ENCODE results near the gene AFP. TPM values are rescaled to one million over a fixed set of nuclear protein-coding genes. Genes with fewer than 3 reads are reported as not detected.
A peak's percentile ranks its signal among the peaks of the same experiment; 100 is the strongest.

The AFP gene
- total and polyA plus RNA-seq, 2 of the 13 experiments (the other 11 are each of a cell fraction or from before 2014, with no cell fraction given), result 9,434 to 13,105 TPM

DNA sequence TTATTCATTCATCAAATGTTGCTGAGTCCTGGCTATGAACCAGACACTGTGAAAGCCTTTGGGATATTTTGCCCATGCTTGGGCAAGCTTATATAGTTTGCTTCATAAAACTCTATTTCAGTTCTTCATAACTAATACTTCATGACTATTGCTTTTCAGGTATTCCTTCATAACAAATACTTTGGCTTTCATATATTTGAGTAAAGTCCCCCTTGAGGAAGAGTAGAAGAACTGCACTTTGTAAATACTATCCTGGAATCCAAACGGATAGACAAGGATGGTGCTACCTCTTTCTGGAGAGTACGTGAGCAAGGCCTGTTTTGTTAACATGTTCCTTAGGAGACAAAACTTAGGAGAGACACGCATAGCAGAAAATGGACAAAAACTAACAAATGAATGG, 1.7 kb upstream of the AFP start (continued):
- TF ChIP-seq SOX6 (IDR thresholded peaks at IDR 0.05) (no peak), SOX6 (CRISPR knock-in tag; IDR thresholded peaks at IDR 0.05) (peak; percentile 26; the same call in 1 of the 2 replicates), TBP (CRISPR knock-in tag; IDR thresholded peaks at IDR 0.05) (no peak), ZNF20 (CRISPR knock-in tag; IDR thresholded peaks at IDR 0.05) (0 out of 2 replicates have a peak, but pooled peaks have one; percentile 84), RCOR2 (CRISPR knock-in tag; IDR thresholded peaks at IDR 0.05) (peak; percentile 47; the same call in 1 of the 2 replicates), MED1 (CRISPR knock-in tag; IDR thresholded peaks at IDR 0.05) (peak; percentile 82), FOXP1 (IDR thresholded peaks at IDR 0.05) (no peak), FOXP1 (CRISPR knock-in tag; IDR thresholded peaks at IDR 0.05) (0 out of 2 replicates have a peak, but pooled peaks have one; percentile 16), ZFYVE20 (CRISPR knock-in tag; IDR thresholded peaks at IDR 0.05; ENCODE audit: borderline replicate concordance, low read depth) (no peak), FOXA1 (IDR thresholded peaks at IDR 0.05) (no peak), FOXA1 (CRISPR knock-in tag; IDR thresholded peaks at IDR 0.05) (peak; percentile 93), HOXA5 (CRISPR knock-in tag; IDR thresholded peaks at IDR 0.05) (peak; percentile 36; the same call in 1 of the 2 replicates), KMT2A (CRISPR knock-in tag; IDR thresholded peaks at IDR 0.05) (no peak), SMC3 (IDR thresholded peaks at IDR 0.05; ENCODE audit: low read length) (peak; percentile 61; the same call in 1 of the 2 replicates), ZNF484 (CRISPR knock-in tag; IDR thresholded peaks at IDR 0.05; ENCODE audit: borderline replicate concordance, low read depth) (no peak), ZNF274 (CRISPR knock-in tag; IDR thresholded peaks at IDR 0.05) (no peak), RXRB (CRISPR knock-in tag; IDR thresholded peaks at IDR 0.05; ENCODE audit: borderline replicate concordance) (peak; percentile 49), ZBTB1 (CRISPR knock-in tag; IDR thresholded peaks at IDR 0.05; ENCODE audit: borderline replicate concordance) (no peak), FOXK1 (CRISPR knock-in tag; IDR thresholded peaks at IDR 0.05; ENCODE audit: borderline replicate concordance, low read depth) (peak; percentile 39; the same call in 1 of the 2 replicates), KDM1A (CRISPR knock-in tag; IDR thresholded peaks at IDR 0.05) (0 out of 2 replicates have a peak, but pooled peaks have one; percentile 49), STAG1 (CRISPR knock-in tag; IDR thresholded peaks at IDR 0.05) (peak; percentile 64), RFX1 (IDR thresholded peaks at IDR 0.05) (no peak), NCOA5 (CRISPR knock-in tag; IDR thresholded peaks at IDR 0.05) (no peak), TEAD3 (CRISPR knock-in tag; optimal IDR thresholded peaks at IDR 0.05; ENCODE audit: borderline replicate concordance) (peak; percentile 73), ZMYM4 (CRISPR knock-in tag; IDR thresholded peaks at IDR 0.05) (peak; percentile 49; the same call in 1 of the 2 replicates), ZNF747 (CRISPR knock-in tag; IDR thresholded peaks at IDR 0.05; ENCODE audit: borderline replicate concordance) (no peak), SIX1 (CRISPR knock-in tag; IDR thresholded peaks at IDR 0.05; ENCODE audit: borderline replicate concordance) (0 out of 2 replicates have a peak, but pooled peaks have one; percentile 28)
- TF ChIP-seq, protein P1, sequence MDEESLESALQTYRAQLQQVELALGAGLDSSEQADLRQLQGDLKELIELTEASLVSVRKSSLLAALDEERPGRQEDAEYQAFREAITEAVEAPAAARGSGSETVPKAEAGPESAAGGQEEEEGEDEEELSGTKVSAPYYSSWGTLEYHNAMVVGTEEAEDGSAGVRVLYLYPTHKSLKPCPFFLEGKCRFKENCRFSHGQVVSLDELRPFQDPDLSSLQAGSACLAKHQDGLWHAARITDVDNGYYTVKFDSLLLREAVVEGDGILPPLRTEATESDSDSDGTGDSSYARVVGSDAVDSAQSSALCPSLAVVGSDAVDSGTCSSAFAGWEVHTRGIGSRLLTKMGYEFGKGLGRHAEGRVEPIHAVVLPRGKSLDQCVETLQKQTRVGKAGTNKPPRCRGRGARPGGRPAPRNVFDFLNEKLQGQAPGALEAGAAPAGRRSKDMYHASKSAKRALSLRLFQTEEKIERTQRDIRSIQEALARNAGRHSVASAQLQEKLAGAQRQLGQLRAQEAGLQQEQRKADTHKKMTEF (CRISPR knock-in tag; IDR thresholded peaks at IDR 0.05), result peak; percentile 63; the same call in 1 of the 2 replicates
- TF ChIP-seq, protein P2, sequence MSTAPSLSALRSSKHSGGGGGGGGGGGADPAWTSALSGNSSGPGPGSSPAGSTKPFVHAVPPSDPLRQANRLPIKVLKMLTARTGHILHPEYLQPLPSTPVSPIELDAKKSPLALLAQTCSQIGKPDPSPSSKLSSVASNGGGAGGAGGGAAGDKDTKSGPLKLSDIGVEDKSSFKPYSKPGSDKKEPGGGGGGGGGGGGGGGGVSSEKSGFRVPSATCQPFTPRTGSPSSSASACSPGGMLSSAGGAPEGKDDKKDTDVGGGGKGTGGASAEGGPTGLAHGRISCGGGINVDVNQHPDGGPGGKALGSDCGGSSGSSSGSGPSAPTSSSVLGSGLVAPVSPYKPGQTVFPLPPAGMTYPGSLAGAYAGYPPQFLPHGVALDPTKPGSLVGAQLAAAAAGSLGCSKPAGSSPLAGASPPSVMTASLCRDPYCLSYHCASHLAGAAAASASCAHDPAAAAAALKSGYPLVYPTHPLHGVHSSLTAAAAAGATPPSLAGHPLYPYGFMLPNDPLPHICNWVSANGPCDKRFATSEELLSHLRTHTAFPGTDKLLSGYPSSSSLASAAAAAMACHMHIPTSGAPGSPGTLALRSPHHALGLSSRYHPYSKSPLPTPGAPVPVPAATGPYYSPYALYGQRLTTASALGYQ (CRISPR knock-in tag; IDR thresholded peaks at IDR 0.05), result 0 out of 2 replicates have a peak, but pooled peaks have one; percentile 18
- TF ChIP-seq, protein P3, sequence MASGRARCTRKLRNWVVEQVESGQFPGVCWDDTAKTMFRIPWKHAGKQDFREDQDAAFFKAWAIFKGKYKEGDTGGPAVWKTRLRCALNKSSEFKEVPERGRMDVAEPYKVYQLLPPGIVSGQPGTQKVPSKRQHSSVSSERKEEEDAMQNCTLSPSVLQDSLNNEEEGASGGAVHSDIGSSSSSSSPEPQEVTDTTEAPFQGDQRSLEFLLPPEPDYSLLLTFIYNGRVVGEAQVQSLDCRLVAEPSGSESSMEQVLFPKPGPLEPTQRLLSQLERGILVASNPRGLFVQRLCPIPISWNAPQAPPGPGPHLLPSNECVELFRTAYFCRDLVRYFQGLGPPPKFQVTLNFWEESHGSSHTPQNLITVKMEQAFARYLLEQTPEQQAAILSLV (CRISPR knock-in tag; IDR thresholded peaks at IDR 0.05; ENCODE audit: borderline replicate concordance), result no peak
- TF ChIP-seq, protein P4, sequence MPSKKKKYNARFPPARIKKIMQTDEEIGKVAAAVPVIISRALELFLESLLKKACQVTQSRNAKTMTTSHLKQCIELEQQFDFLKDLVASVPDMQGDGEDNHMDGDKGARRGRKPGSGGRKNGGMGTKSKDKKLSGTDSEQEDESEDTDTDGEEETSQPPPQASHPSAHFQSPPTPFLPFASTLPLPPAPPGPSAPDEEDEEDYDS (CRISPR knock-in tag; IDR thresholded peaks at IDR 0.05), result peak; percentile 42; the same call in 1 of the 2 replicates
